HG03039 (cell line): ENCODE data around the gene PCK2.

Experiments used
- ATAC-seq: cut with Tn5 transposase; IDR thresholded peaks from one replicate; pipeline ENCODE4 v1.9.1; 2021; ENCODE audit warnings: mild to moderate bottlenecking, moderate library complexity; ENCODE audit not compliant: unreplicated experiment

PCK2 gene

GRCh38 chr14:24074625-24075484 is 19.3 kb upstream of the PCK2 start:
- ATAC-seq, result no peak

DNA sequence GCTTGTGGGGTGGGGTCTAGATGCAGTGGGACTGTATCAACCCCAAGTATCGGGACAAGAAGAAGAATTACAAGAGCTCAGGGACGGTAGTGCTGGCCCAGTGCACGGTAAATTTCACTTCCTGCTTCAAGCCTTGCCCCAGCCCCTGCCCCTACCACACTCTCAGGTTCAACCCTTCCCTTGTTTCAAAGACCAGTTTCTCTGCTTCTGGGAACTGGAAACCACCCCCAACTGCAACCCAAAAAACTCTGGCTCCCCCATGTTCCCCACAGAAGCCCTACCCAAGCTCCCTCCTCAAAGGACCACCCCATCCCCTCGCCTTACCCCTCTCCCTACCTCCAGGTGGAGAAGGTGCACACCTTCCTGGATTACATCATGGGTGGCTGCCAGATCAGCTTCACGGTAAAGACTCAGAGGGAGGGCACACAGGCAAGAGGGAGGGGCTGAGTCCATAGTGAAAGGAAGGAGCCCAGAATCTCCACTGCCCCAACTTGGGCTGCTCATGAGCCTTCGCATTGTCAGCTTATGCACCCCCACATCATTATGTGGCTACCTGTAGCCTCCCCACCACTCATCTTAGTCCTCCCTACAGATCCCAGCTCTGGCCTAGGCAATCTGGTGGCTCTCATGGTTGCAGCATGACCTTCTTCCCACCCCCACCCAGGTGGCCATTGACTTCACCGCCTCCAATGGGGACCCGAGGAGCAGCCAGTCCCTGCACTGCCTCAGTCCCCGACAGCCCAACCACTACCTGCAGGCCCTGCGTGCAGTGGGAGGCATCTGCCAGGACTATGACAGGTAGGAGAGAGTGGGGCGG is 18.4 kb upstream of the PCK2 start:
- no peak for ATAC-seq

DNA sequence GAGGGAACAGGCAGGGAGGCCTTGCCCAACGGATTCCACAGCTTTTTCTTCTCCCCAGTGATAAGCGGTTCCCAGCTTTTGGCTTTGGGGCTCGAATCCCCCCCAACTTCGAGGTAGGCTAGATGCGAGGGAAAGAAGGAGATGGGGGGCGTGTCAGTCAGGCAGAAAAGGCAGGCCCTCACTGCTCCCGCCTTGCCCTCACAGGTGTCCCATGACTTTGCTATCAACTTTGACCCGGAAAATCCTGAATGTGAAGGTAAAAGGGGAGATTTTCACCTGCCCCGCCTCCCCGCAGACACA is 17.9 kb upstream of the PCK2 start:
- no peak for ATAC-seq

DNA sequence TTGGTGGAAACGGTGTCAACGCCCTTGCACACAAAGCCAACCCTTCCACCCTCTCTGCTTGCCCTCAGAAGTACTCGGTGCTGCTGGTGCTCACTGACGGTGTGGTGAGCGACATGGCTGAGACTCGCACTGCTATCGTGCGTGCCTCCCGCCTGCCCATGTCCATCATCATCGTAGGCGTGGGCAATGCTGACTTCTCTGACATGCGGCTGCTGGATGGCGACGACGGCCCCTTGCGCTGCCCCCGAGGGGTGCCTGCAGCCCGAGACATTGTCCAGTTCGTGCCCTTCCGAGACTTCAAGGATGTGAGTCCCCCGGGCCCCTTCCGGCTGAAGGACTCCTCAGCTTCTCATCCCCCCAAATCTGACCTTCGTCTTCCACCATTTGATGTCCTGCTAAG is 17.0 kb upstream of the PCK2 start:
- ATAC-seq, result no peak

- no peak for ATAC-seq
Measured at GRCh38 chr14:24078146-24078545, 16.0 kb upstream of the PCK2 start.

DNA sequence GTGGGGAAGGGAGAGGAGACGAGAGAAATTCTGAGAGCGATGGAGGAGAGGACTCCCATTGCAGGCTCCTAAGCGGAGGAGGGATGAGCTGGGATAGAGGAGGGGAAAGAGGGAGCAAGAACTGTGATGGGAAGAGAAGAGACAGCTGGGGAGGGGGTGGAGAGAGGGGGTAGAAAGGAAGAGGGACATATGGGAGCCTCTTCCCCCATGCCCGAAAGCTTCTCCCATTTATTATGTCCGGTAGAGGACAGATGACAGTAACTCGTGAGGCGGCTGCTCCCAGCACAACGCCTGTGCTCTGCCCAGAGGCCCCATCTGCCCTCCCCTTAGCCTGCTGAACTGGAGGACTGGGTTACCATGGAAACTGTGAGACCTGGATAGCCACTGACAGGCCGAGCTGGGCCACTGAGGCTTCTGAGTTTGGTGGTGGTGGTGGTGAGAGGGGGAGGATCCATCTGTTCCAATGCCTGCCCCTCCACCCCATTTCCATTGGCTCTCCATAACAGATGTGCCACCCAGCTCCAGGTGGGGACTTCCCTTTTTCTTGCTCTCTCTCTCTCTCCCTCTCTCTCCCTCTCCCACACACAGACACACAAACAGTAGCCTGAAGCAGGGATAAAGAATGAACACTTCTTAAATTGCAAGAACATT is 14.5 kb upstream of the PCK2 start:
- no peak for ATAC-seq

- ATAC-seq, result no peak
Measured at GRCh38 chr14:24080142-24080530, 14.0 kb upstream of the PCK2 start.

- ATAC-seq, result peak; percentile 78
Measured at GRCh38 chr14:24080888-24081738, 13.0 kb upstream of the PCK2 start.

GRCh38 chr14:24081739-24082211 is 12.3 kb upstream of the PCK2 start:
- ATAC-seq, result no peak

- no peak for ATAC-seq
Measured at GRCh38 chr14:24082411-24083080, 11.6 kb upstream of the PCK2 start.

DNA sequence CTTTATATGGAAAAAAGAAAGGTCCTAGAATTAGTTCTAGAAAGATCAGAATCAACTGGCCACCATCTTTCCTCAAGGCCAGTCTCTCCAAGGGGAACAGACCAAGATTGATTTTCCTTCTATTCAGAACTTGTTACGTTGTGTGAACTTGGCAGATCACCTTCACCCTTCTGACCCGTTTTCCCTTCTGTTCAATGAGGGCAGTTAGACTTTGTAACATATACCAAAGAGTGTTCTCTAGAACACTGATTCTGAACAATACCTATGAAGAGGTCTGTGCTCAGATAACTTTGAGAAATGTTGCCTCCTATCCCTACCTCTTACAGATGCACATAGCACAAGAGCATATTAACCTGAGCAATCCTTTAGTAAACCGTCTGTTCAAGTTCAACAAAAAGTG is 10.6 kb upstream of the PCK2 start:
- ATAC-seq, result no peak

DNA sequence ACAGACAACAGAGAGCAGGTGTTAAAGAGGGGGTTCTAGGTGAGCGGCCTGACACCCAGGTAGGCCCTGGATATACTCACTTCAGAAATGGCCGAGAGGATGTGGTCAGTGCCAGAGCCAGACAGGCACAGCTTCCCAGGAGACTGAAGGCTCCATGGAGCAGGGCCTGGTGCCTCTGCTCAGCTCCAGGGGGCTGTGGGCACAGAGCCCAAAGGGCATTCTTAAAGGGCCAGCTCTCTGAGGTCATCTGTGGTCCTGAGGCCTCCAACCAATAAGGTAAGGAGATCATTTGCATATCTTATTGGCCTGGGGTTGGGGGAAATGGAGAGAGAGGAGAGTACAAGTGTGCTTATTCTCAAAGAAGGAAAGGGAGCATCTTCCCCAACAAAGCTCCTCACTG is 9.7 kb upstream of the PCK2 start:
- no peak for ATAC-seq

DNA sequence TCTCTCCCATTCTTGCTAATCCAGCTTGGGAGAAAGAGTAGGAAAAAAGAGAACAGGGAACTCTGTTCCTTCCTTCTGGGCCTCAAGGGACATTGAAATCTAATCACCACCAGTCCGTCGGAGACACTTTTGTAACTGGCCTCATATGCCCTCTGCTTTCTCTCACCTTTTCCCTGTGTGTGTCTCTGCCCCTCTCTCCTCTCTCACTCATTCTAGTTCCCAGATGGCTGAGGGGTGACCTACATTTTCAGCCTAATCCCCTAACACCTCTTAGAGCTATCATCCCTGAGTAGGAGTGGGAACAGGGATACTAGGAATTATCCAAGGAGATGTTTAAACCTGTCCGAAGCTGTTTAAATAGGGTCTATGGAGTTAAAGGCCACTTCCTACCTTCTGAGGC is 8.9 kb upstream of the PCK2 start:
- ATAC-seq, result no peak

DNA sequence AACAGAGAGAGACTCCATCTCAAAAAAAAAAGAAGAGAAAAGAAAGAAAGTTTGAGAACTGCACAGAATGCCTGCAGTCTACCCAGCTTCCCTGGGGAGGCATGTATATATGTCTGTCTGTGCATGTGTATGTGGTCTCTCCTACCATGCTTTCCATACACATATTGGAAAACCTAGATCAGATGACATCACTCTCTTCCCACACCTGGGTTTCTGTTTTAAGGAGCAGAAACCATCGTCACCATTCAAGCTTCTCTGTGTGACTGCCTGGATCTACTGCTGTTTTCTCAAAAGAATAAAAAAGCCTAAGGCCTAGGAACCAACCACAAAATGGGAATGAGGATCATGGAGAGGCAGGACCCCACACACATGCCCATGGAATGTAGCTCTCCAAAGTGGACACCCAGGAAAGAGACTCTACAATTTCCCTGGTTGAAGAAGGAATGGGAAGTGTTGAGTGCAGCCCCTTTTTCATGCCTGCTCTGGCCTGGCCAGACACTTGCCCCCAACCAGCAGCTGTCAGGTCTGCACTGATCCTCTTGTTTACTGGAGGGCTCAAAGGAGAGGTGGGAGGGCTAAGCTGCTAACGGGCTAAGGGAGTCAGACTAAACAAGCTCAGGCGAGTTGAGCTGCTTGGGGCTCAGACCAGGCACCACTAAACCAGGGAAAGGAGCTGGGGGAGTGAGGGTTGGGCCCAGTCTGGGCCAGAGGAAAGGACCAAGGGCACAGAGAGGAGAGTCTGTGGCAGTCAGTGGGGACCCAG is 7.7 kb upstream of the PCK2 start:
- ATAC-seq, result no peak

GRCh38 chr14:24087004-24087403 is 7.1 kb upstream of the PCK2 start:
- ATAC-seq, result no peak

GRCh38 chr14:24088095-24088494 is 6.0 kb upstream of the PCK2 start:
- no peak for ATAC-seq

- no peak for ATAC-seq
Measured at GRCh38 chr14:24089890-24090289, 4.2 kb upstream of the PCK2 start.

GRCh38 chr14:24092110-24092504 is 2.0 kb upstream of the PCK2 start:
- no peak for ATAC-seq

- no peak for ATAC-seq
Measured at GRCh38 chr14:24092505-24093206, 1.5 kb upstream of the PCK2 start.
